NB4 (cell line): Measurements from ENCODE around the gene KAT7.

ENCODE experiments used
- DNase-seq: peaks from one replicate; pipeline ENCODE4 v3.0.0; 2010; ENCODE audit warnings: low read depth
- H3K4me3 ChIP-seq: one replicate; pipeline ENCODE4 v1.5.1; 2011; ENCODE audit warnings: mild to moderate bottlenecking, low read depth, low read length, moderate library complexity
- MYC ChIP-seq: IDR thresholded peaks from 2 replicates; pipeline ENCODE4 v1.6.1; 2011; ENCODE audit warnings: low read depth, low read length
- POLR2A ChIP-seq: IDR thresholded peaks from 2 replicates; pipeline ENCODE4 v1.6.1; 2011; ENCODE audit warnings: mild to moderate bottlenecking; ENCODE audit not compliant: insufficient read length; ENCODE audit errors: extremely low read depth
- TF ChIP-seq, protein P1 (sequence below): IDR thresholded peaks from one replicate; pipeline ENCODE4 v1.5.1; 2012; ENCODE audit warnings: low read depth, low read length
- TF ChIP-seq, protein P2 (sequence below): IDR thresholded peaks from 2 replicates; pipeline ENCODE4 v1.6.1; 2011; ENCODE audit warnings: low read depth, low read length

Gene KAT7

DNA sequence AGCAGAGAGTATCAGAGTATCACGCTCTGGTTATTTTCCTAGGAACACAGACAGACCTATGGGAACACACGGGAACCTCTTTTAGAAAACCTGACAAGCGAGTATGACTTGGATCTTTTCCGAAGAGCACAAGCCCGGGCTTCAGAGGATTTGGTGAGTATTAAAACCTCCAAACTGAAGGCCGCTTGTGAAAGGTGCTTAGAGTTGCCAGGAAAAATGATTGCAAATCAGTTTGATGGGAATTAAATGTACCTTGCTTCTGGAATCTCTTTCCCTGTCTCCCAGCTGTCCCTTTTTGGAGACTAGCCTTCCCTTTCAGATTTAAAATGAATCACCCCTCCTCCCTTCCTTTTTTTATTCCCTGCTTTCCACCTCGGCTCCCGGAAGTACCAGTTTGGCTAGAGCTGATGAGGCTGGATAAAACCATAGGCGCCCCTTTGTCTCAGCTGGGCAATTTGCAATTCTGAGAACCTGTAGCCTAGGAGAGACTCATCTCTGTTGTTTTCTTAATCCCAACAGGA is 27.3 kb downstream of the KAT7 start:
- no peak for DNase-seq
- H3K4me3 ChIP-seq: no peak overlapping the region
- TF ChIP-seq, protein P1, sequence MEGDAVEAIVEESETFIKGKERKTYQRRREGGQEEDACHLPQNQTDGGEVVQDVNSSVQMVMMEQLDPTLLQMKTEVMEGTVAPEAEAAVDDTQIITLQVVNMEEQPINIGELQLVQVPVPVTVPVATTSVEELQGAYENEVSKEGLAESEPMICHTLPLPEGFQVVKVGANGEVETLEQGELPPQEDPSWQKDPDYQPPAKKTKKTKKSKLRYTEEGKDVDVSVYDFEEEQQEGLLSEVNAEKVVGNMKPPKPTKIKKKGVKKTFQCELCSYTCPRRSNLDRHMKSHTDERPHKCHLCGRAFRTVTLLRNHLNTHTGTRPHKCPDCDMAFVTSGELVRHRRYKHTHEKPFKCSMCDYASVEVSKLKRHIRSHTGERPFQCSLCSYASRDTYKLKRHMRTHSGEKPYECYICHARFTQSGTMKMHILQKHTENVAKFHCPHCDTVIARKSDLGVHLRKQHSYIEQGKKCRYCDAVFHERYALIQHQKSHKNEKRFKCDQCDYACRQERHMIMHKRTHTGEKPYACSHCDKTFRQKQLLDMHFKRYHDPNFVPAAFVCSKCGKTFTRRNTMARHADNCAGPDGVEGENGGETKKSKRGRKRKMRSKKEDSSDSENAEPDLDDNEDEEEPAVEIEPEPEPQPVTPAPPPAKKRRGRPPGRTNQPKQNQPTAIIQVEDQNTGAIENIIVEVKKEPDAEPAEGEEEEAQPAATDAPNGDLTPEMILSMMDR: no peak
- TF ChIP-seq, protein P2, sequence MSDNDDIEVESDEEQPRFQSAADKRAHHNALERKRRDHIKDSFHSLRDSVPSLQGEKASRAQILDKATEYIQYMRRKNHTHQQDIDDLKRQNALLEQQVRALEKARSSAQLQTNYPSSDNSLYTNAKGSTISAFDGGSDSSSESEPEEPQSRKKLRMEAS: no peak
- no peak for TF ChIP-seq POLR2A
- TF ChIP-seq MYC: no peak

DNA sequence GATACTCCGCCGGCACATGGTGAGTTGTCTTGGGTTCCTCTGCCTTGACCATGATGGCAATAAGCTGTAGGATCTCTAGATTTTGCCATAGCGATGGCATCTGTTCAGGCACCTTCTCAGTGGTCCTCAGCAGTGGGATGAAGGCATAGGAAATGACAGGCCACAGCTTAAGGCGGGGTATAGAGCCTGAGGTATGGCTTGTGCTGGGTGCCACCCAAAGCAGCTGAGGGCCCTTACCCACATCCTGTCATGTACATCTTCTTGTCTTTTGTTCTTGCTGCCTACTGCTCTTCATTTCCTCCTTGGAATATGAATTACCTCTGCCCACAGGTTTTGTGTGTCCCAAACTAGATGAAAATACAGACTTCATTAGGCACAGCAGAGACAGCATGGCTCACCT is 29.5 kb downstream of the KAT7 start:
- H3K4me3 ChIP-seq: no peak overlapping the region
- TF ChIP-seq POLR2A: no peak
- DNase-seq: no peak

DNA sequence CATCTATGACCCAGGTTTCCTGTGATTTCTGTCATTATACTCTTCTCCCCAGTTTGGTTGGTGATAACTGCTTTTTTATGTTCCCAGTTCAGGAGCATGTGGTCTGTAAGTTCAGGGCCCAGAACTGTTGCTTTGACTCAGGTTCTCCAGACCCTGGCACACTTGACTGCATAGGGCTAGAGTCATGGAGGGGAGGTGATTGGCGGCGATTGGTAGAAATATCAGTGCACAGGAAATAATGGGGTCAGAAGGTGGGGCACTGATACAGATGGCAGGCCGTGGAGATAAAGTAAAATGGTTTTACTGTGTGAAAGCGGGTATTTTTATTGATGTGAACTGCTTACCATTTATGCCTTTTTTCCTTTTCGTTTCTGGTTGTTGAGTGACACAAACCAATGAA is 30.7 kb downstream of the KAT7 start:
- TF ChIP-seq, protein P2: no peak
- TF ChIP-seq POLR2A (no peak), MYC (no peak)
- TF ChIP-seq, protein P1: no peak
- DNase-seq: no peak
- no peak overlapping the region for H3K4me3 ChIP-seq

DNA sequence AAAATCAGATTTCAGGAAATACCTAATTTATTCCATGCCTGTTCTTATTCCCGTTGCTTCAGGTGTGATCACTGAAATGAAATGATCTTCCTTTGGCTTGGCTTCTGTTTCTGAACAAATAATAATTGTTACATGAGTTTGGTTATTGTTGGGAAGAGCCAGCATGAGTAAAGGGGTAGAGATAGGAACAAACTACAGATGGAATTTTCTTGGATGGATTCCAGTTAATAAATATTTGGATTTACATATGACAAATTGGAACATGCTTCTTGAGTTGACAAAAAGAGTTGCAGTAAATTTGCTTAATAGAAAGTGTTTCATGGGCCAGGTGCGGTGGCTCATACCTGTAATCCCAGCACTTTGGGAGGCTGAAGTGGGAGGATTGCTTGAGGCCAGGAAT is 31.2 kb downstream of the KAT7 start:
- H3K4me3 ChIP-seq: no peak overlapping the region
- no peak for DNase-seq
- TF ChIP-seq MYC (no peak), POLR2A (no peak)
- TF ChIP-seq, protein P1: no peak
- TF ChIP-seq, protein P2: no peak

DNA sequence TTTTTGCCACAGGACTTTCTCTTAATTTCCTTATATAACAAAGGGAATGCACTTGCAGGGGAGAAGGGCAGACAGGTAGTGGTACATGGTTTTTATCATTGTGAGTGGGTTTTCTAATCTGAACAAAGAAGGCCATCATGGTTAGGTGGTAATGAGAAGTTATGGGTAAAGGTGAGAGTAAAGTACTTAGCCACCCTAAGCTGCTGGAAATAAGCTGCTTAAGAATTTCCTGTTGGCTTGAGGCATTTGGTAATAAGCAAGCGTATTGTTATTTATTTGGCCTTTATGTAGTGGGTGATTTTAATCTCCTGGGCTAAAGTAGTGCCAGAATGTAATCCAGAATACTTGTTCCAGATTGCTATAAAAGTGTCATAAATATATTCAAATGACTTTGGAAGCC is 32.3 kb downstream of the KAT7 start:
- no peak for TF ChIP-seq MYC
- DNase-seq: no peak
- no peak overlapping the region for H3K4me3 ChIP-seq

DNA sequence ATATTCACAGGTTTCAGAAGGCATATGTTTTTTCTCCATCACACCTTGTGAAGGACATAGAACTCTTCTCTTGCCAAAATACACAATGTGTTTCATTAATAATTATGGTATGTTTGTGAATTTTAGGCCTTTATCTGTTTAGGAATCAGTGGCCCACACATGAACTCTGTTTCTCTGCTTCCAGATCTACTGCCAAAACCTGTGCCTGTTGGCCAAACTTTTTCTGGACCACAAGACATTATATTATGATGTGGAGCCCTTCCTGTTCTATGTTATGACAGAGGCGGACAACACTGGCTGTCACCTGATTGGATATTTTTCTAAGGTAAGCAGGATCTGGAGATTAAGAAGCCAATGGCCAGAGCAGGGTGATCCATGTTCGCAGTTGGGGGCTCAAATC is 33.0 kb downstream of the KAT7 start:
- no peak for DNase-seq
- TF ChIP-seq MYC (no peak), POLR2A (no peak)
- TF ChIP-seq, protein P1: no peak
- TF ChIP-seq, protein P2: no peak
- H3K4me3 ChIP-seq: no peak overlapping the region

DNA sequence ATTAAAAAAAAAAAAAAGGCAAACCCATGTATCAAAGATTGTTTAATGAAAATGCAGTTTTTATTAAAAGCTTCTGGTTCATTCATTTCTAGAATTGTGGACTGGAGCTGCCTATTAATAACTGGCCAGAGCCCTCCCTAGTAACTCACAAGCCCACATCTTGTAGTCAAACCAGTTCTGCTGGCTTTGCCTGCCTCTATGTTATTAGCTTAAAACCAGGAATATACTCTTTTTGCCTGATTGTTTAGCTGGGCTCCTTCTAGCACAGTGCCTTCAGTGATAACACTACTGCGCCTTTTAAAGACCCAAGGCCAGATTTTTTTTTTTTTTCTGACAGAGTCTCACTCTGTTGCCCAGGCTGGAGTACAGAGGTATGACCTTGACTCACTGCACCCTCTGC is 33.4 kb downstream of the KAT7 start:
- no peak for DNase-seq

More for the DNA sequence above, 33.4 kb downstream of the KAT7 start:
- H3K4me3 ChIP-seq: no peak overlapping the region
- TF ChIP-seq, protein P1: no peak
- TF ChIP-seq, protein P2: no peak
- no peak for TF ChIP-seq POLR2A
- no peak for TF ChIP-seq MYC
